PC-9 (cell line): ENCODE measurements around the gene C10orf95. TPM values are rescaled to one million over a fixed set of nuclear protein-coding genes. Genes with fewer than 3 reads are reported as not detected.

Experiments
- BruUV-seq: library from RNA; stranded (reverse); fragments of 400-500 nt; replicated peaks from 2 replicates; lab custom pipeline; 2021; lab: Mats Ljungman, UMichigan
- CTCF ChIA-PET: fragments of 300-600 bp; sonication (Branson Sonifier 250); formaldehyde crosslinking; loops from one replicate; lab custom pipeline; 2022; ENCODE audit warnings: antibody characterized with exemption; lab: Charles Lee
- POLR2A ChIA-PET: fragments of 300-600 bp; sonication (Branson Sonifier 250); formaldehyde crosslinking; loops from one replicate; lab custom pipeline; 2022; ENCODE audit warnings: antibody characterized with exemption; ENCODE audit not compliant: unreplicated experiment; lab: Charles Lee
- DNase-seq, 2 experiments: peaks; one replicate each; pipeline versions ENCODE4 v3.0.0 to v3.0.0-alpha.2; 2015 to 2022; ENCODE audit warnings: mixed read lengths in 1 of 2
- H2AFZ ChIP-seq: fragments of 200-600 bp; sonication (generic); 2 replicates; pipeline ENCODE4 v1.8.1; 2017; ENCODE audit warnings: antibody characterized with exemption
- H3F3A ChIP-seq: fragments of 200-600 bp; sonication (generic); 2 replicates; pipeline ENCODE4 v1.8.1; 2017; ENCODE audit warnings: antibody characterized with exemption, mild to moderate bottlenecking, low read depth; ENCODE audit not compliant: insufficient read depth
- H3K27ac ChIP-seq: fragments of 200-600 bp; sonication (generic); 2 replicates; pipeline ENCODE4 v1.6.1; 2016; ENCODE audit warnings: mixed run types
- H3K27me3 ChIP-seq: fragments of 200-600 bp; sonication (generic); 2 replicates; pipeline ENCODE4 v1.6.1; 2016; ENCODE audit warnings: low read depth, mixed run types; ENCODE audit not compliant: insufficient read depth
- H3K36me3 ChIP-seq: fragments of 200-600 bp; sonication (generic); 2 replicates; pipeline ENCODE4 v1.6.1; 2016; ENCODE audit warnings: low read depth, mixed run types
- H3K4me1 ChIP-seq: fragments of 200-600 bp; sonication (generic); replicated peaks from 2 replicates; pipeline ENCODE4 v1.6.1; 2016; ENCODE audit warnings: mixed run types; ENCODE audit not compliant: insufficient read depth
- H3K4me2 ChIP-seq: fragments of 200-600 bp; sonication (generic); 2 replicates; pipeline ENCODE4 v1.6.1; 2017; ENCODE audit warnings: mixed run types
- H3K4me3 ChIP-seq: fragments of 200-600 bp; sonication (generic); 2 replicates; pipeline ENCODE4 v1.6.1; 2016; ENCODE audit warnings: mixed run types
- H3K79me2 ChIP-seq: fragments of 200-600 bp; sonication (generic); 2 replicates; pipeline ENCODE4 v1.6.1; 2017; ENCODE audit warnings: low read depth, mixed run types
- H3K9me2 ChIP-seq: fragments of 200-600 bp; sonication (generic); 2 replicates; pipeline ENCODE4 v1.8.1; 2017; ENCODE audit warnings: mild to moderate bottlenecking; ENCODE audit not compliant: insufficient read depth
- H3K9me3 ChIP-seq: fragments of 200-600 bp; sonication (generic); 2 replicates; pipeline ENCODE4 v1.8.1; 2016; ENCODE audit warnings: low read depth; ENCODE audit not compliant: insufficient read depth
- H4K20me1 ChIP-seq: fragments of 200-600 bp; sonication (generic); 2 replicates; pipeline ENCODE4 v1.8.1; 2017; ENCODE audit not compliant: insufficient read depth
- CTCF ChIP-seq: fragments of 200-600 bp; sonication (generic); conservative IDR thresholded peaks from 2 replicates; pipeline ENCODE4 v1.6.1; 2017; ENCODE audit warnings: mixed run types, antibody characterized with exemption, mild to moderate bottlenecking, moderate library complexity
- EZH2 ChIP-seq: fragments of 200-600 bp; sonication (generic); IDR thresholded peaks from 2 replicates; pipeline ENCODE4 v1.8.0; 2017; ENCODE audit warnings: antibody characterized with exemption, low read depth
- intact Hi-C: fragments of 100-400 bp; cut with micrococcal nuclease; formaldehyde crosslinking; loops from one replicate; pipeline ENCODE4 v1.10.0; 2022; ENCODE audit not compliant: unreplicated experiment
- total RNA-seq: library from RNA; stranded (reverse); gene quantifications from 2 replicates; pipeline ENCODE4 v1.2.3, GENCODE V29; 2021

C10orf95 gene
- total RNA-seq, 1 experiment from 2014 or later = 1.0 TPM

GRCh38 chr10:102461187-102462054 lies 10.1 kb upstream of the C10orf95 start:
- Histone ChIP-seq H3K4me3 (peak overlapping the region; percentile 64), H3K9me3 (no peaks in the 10 kb centered on the region), H3K27me3 (no peaks in the 10 kb centered on the region), H3K79me2 (no peaks in the 10 kb centered on the region), H3K4me1 (no peaks in the 10 kb centered on the region), H2AFZ (peak overlapping the region; percentile 88), H3K9me2 (no peaks in the 10 kb centered on the region), H3F3A (no peaks in the 10 kb centered on the region), H3K36me3 (no peaks in the 10 kb centered on the region), H4K20me1 (no peaks in the 10 kb centered on the region), H3K27ac (no peak overlapping the region), H3K4me2 (peak overlapping the region; percentile 89)
- ChIA-PET POLR2A (interaction anchor here (0.6 to 0.8 kb wide), 2 partner anchors 10 to 40 kb away, joined by 5 to 10 read pairs; no protein-coding TSS in a partner anchor), CTCF (interaction anchor here (0.5 kb wide), 1 partner anchor 911 kb away, joined by 6 read pairs; no protein-coding TSS in a partner anchor)
- no TSS peak for BruUV-seq
- DNase-seq = peak; percentile 66 to 84
- intact Hi-C loops = loop anchor here (5.0 kb wide), 1 partner anchor 39 kb away; the partner anchor contains the start of gene FBXL15
- TF ChIP-seq EZH2 = no peak
- TF ChIP-seq CTCF = no peak

- no TSS peak for BruUV-seq
- intact Hi-C loops = loop anchor here (5.0 kb wide), 1 partner anchor 39 kb away; the partner anchor contains the start of gene FBXL15
- no peaks in the 10 kb centered on the region for H3K27me3 ChIP-seq
- H4K20me1 ChIP-seq = no peaks in the 10 kb centered on the region
- no peak for TF ChIP-seq EZH2
- H2AFZ ChIP-seq = peak overlapping the region; percentile 88
- H3K27ac ChIP-seq = no peak overlapping the region
- no peaks in the 10 kb centered on the region for H3K36me3 ChIP-seq
- H3K4me3 ChIP-seq = peak overlapping the region; percentile 64
- no peaks in the 10 kb centered on the region for H3K4me1 ChIP-seq
- ChIA-PET CTCF (no interaction called here), POLR2A (no interaction called here)
- no peaks in the 10 kb centered on the region for H3K9me2 ChIP-seq
- H3K4me2 ChIP-seq = peak overlapping the region; percentile 89
- H3K79me2 ChIP-seq = no peaks in the 10 kb centered on the region
- DNase-seq = no peak
- H3K9me3 ChIP-seq = no peaks in the 10 kb centered on the region
- no peaks in the 10 kb centered on the region for H3F3A ChIP-seq
Measured at GRCh38 chr10:102460836-102461186, 9.5 kb upstream of the C10orf95 start.

- no TSS peak for BruUV-seq
- Histone ChIP-seq H4K20me1 (no peaks in the 10 kb centered on the region), H2AFZ (no peak overlapping the region), H3K9me3 (no peaks in the 10 kb centered on the region), H3K4me2 (no peak overlapping the region), H3K36me3 (no peaks in the 10 kb centered on the region), H3K27ac (no peak overlapping the region), H3K4me1 (no peaks in the 10 kb centered on the region), H3K27me3 (no peaks in the 10 kb centered on the region), H3K9me2 (no peaks in the 10 kb centered on the region), H3K79me2 (no peaks in the 10 kb centered on the region), H3F3A (no peaks in the 10 kb centered on the region), H3K4me3 (no peak overlapping the region)
- TF ChIP-seq EZH2 (no peak), CTCF (no peak)
- POLR2A ChIA-PET = no interaction called here
- CTCF ChIA-PET = no interaction called here
- no peak for DNase-seq
- intact Hi-C loops = no loop called here
Measured at GRCh38 chr10:102458656-102459055, 7.3 kb upstream of the C10orf95 start.
